ENCODE data around the gene ZNF236. TPM values are rescaled to one million over a fixed set of nuclear protein-coding genes. Genes with fewer than 3 reads are reported as not detected.
A peak's percentile ranks its signal among the peaks of the same experiment; 100 is the strongest.

ZNF236 gene
- total and polyA plus RNA-seq, 8 donors, result 2.6 to 13.3 (median 6.7) TPM

GRCh38 chr18:76983613-76984051 is 161.3 kb downstream of the ZNF236 start:
- intact Hi-C loops (cut with DNase I), result loop anchor here in 2 of 3 donors (10.0 kb wide), 2 partner anchors 109 to 179 kb away; no protein-coding TSS in a partner anchor
- FAIRE-seq (no peak), ATAC-seq (peak in 2 of 4 donors; percentile 3 to 11), DNase-seq (no peak)
- no peaks in the 10 kb centered on the region for H3K9me3 ChIP-seq
- no peaks in the 10 kb centered on the region for H3K36me3 ChIP-seq
- no peak overlapping the region for H3K4me3 ChIP-seq
- peaks cover 0 to 2% (median 0%) of the 10 kb centered on the region in 3 donors for H3K4me1 ChIP-seq
- 37 to 48% methylated on average over 10 of the region's 10 CpGs for WGBS, 2 donors
- no peaks in the 10 kb centered on the region for H3K27me3 ChIP-seq
- no peak overlapping the region for H3K27ac ChIP-seq
- no peak for TF ChIP-seq CTCF (IDR thresholded peaks at IDR 0.05)

- Histone ChIP-seq H3K4me3 (no peak overlapping the region), H3K27me3 (no peaks in the 10 kb centered on the region), H3K4me1 (peaks cover 0 to 2% (median 0%) of the 10 kb centered on the region in 3 donors), H3K27ac (no peak overlapping the region), H3K9me3 (no peaks in the 10 kb centered on the region), H3K36me3 (no peaks in the 10 kb centered on the region)
- intact Hi-C loops (cut with DNase I), result loop anchor here in 2 of 3 donors (5.0 to 10.0 kb wide), 3 partner anchors 110 to 182 kb away; no protein-coding TSS in a partner anchor
- FAIRE-seq (no peak), ATAC-seq (no peak), DNase-seq (peak in 1 of 6 donors; percentile 52)
- WGBS, 2 donors, result 86 to 91% methylated on average over 40 of the region's 40 CpGs
- no peak for TF ChIP-seq CTCF (IDR thresholded peaks at IDR 0.05)
Observed at GRCh38 chr18:76984193-76985155, 162.1 kb downstream of the ZNF236 start.

DNA sequence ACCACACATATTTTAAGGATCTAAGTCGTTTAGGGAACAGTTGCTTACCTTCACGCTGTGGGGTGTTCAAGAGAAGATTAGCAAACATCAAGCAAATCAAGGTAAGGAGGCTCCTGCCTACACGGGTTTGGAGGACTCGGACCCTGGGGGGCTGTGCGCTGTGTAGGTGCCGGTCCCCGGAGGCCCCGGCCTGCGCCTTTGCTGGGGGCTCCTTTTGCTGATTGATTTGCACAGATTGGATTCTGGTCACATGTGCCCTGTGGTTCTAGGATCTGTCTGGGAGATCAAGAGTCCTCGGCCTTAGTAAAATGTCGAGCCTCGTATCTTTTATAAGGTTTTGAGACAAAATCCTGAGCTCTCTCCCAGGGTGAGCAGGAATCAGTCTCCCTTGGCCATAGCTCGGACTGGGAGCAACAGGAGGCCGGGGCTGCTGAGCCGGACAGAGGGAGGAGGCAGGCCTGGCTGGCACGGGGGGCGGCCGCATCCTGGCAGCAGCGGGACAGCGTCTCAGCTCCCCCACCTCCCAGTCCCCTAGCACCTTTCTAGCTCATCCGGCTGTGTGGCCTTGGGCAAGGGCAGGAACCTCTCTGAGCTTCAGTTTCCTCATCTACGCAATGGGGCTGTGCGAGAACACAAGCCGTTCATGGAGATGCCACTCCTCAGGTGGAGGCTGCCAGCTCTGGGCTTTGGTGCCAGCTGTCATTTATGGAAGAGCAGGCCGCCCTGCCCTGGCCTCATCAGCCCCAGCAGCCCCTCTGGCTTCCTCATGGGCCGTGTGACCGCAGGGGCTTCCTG is 163.0 kb downstream of the ZNF236 start:
- Histone ChIP-seq H3K4me1 (peaks cover 0 to 2% (median 0%) of the 10 kb centered on the region in 3 donors), H3K9me3 (no peaks in the 10 kb centered on the region), H3K4me3 (no peak overlapping the region), H3K27ac (no peak overlapping the region), H3K36me3 (no peaks in the 10 kb centered on the region), H3K27me3 (no peaks in the 10 kb centered on the region)
- ATAC-seq (no peak), FAIRE-seq (no peak), DNase-seq (no peak)
- 83 to 87% methylated on average over 27 of the region's 27 CpGs for WGBS, 2 donors
- no peak for TF ChIP-seq CTCF (IDR thresholded peaks at IDR 0.05)
- intact Hi-C loops (cut with DNase I), result loop anchor here in 2 of 3 donors (5.0 to 10.0 kb wide), 3 partner anchors 111 to 183 kb away; no protein-coding TSS in a partner anchor

DNA sequence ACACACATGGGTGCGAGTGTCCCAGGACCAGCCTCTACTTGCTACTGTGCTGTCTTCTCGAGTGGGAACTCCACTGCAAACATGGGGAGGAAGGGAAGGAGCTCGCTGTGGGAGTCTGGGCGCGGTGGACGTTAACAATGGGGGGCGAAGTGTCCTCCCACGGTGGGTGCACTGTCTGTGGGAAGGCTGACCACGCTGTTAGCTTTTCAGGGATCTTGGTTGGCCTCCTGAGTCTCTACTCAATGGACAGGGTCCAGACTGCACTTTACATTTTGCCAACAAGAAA is 163.5 kb downstream of the ZNF236 start:
- Histone ChIP-seq H3K4me1 (peaks cover 0 to 2% (median 0%) of the 10 kb centered on the region in 3 donors), H3K27ac (no peak overlapping the region), H3K9me3 (no peaks in the 10 kb centered on the region), H3K27me3 (no peaks in the 10 kb centered on the region), H3K36me3 (no peaks in the 10 kb centered on the region), H3K4me3 (no peak overlapping the region)
- intact Hi-C loops (cut with DNase I), result loop anchor here in 2 of 3 donors (5.0 to 10.0 kb wide), 3 partner anchors 111 to 184 kb away; no protein-coding TSS in a partner anchor
- DNase-seq, result no peak
- ATAC-seq, result no peak
- TF ChIP-seq CTCF (IDR thresholded peaks at IDR 0.05), result no peak
- WGBS, 2 donors, result 83 to 91% methylated on average over 9 of the region's 9 CpGs
- no peak for FAIRE-seq
